Chondrocyte (in vitro differentiated cells): Measurements from ENCODE around the gene C18orf63. TPM values are rescaled to one million over a fixed set of nuclear protein-coding genes. Genes with fewer than 3 reads are reported as not detected.

Experiments
- DNase-seq: peaks from one replicate; pipeline ENCODE4 v3.0.0; 2021; ENCODE audit warnings: mixed read lengths, low spot score
- H3K27ac Mint-ChIP-seq: one replicate; pipeline ENCODE4 v1.8.0; 2021; ENCODE audit warnings: mild to moderate bottlenecking, moderate library complexity, mixed read lengths; ENCODE audit not compliant: unreplicated experiment
- H3K27me3 Mint-ChIP-seq: 2 replicates; pipeline ENCODE4 v1.8.0; 2021; ENCODE audit warnings: low read depth, mixed read lengths
- H3K36me3 Mint-ChIP-seq: 2 replicates; pipeline ENCODE4 v1.8.0; 2021; ENCODE audit warnings: low read depth, mixed read lengths
- H3K4me1 Mint-ChIP-seq: 2 replicates; pipeline ENCODE4 v1.8.0; 2021; ENCODE audit warnings: low read depth, mild to moderate bottlenecking, mixed read lengths
- H3K4me3 Mint-ChIP-seq: one replicate; pipeline ENCODE4 v1.8.0; 2021; ENCODE audit warnings: mild to moderate bottlenecking, moderate library complexity, mixed read lengths; ENCODE audit not compliant: unreplicated experiment
- H3K9me3 Mint-ChIP-seq: 2 replicates; pipeline ENCODE4 v1.8.0; 2021; ENCODE audit warnings: low read depth, mixed read lengths
- CTCF ChIP-seq: fragments of 200-600 bp; sonication (generic); IDR thresholded peaks from 2 replicates; pipeline ENCODE4 v1.5.0; 2021; ENCODE audit warnings: antibody characterized with exemption, mild to moderate bottlenecking, moderate library complexity
- total RNA-seq: library from RNA; stranded (reverse); gene quantifications from 3 replicates; pipeline ENCODE4 v1.2.1, GENCODE V29; 2021

The C18orf63 gene
- total RNA-seq, 1 donor from 2014 or later, result not detected

GRCh38 chr18:74382481-74383017 lies 66.9 kb downstream of the C18orf63 start:
- no peaks in the 10 kb centered on the region for H3K9me3 Mint-ChIP-seq
- no peak overlapping the region for H3K4me3 Mint-ChIP-seq
- H3K27me3 Mint-ChIP-seq, result no peaks in the 10 kb centered on the region
- no peaks in the 10 kb centered on the region for H3K36me3 Mint-ChIP-seq
- no peak overlapping the region for H3K27ac Mint-ChIP-seq
- TF ChIP-seq CTCF, result no peak
- DNase-seq, result no peak
- no peaks in the 10 kb centered on the region for H3K4me1 Mint-ChIP-seq

- no peak for DNase-seq
Measured at GRCh38 chr18:74387383-74387782, 71.7 kb downstream of the C18orf63 start.

GRCh38 chr18:74388227-74388626 lies 72.6 kb downstream of the C18orf63 start:
- Mint-ChIP-seq H3K4me1 (no peaks in the 10 kb centered on the region), H3K9me3 (no peaks in the 10 kb centered on the region), H3K36me3 (no peaks in the 10 kb centered on the region), H3K4me3 (no peak overlapping the region), H3K27me3 (peaks cover 8% of the 10 kb centered on the region), H3K27ac (no peak overlapping the region)
- DNase-seq, result no peak
- TF ChIP-seq CTCF, result no peak

More at GRCh38 chr18:74387383-74387782, 71.7 kb downstream of the C18orf63 start:
- no peaks in the 10 kb centered on the region for H3K36me3 Mint-ChIP-seq
- H3K27me3 Mint-ChIP-seq, result peaks cover 5% of the 10 kb centered on the region
- no peak overlapping the region for H3K27ac Mint-ChIP-seq
- no peaks in the 10 kb centered on the region for H3K9me3 Mint-ChIP-seq
- H3K4me1 Mint-ChIP-seq, result no peaks in the 10 kb centered on the region
- H3K4me3 Mint-ChIP-seq, result no peak overlapping the region
- TF ChIP-seq CTCF, result no peak

- H3K4me1 Mint-ChIP-seq, result no peaks in the 10 kb centered on the region
- H3K9me3 Mint-ChIP-seq, result no peaks in the 10 kb centered on the region
- no peak overlapping the region for H3K27ac Mint-ChIP-seq
- no peak overlapping the region for H3K4me3 Mint-ChIP-seq
- no peak for TF ChIP-seq CTCF
- H3K27me3 Mint-ChIP-seq, result peaks cover 15% of the 10 kb centered on the region
- no peaks in the 10 kb centered on the region for H3K36me3 Mint-ChIP-seq
- DNase-seq, result no peak
Measured at GRCh38 chr18:74389171-74389927, 73.7 kb downstream of the C18orf63 start.

GRCh38 chr18:74389991-74390390 lies 74.4 kb downstream of the C18orf63 start:
- Mint-ChIP-seq H3K27me3 (peaks cover 15% of the 10 kb centered on the region), H3K4me1 (no peaks in the 10 kb centered on the region), H3K36me3 (no peaks in the 10 kb centered on the region), H3K27ac (no peak overlapping the region), H3K4me3 (no peak overlapping the region), H3K9me3 (peaks cover 4% of the 10 kb centered on the region)
- TF ChIP-seq CTCF, result no peak
- no peak for DNase-seq
